ELF-1 (cell line): ENCODE measurements around the gene SDR42E2.
"Not testable (repeated sequence)": the region's sequence is repeated elsewhere in the genome, so short reads cannot be mapped to it uniquely, and the experiment has no call there.

Experiments used
- DNase-seq: peaks from one replicate; pipeline ENCODE4 v3.0.0-alpha.2; 2016; ENCODE audit warnings: low read depth, low spot score

Gene SDR42E2

DNA sequence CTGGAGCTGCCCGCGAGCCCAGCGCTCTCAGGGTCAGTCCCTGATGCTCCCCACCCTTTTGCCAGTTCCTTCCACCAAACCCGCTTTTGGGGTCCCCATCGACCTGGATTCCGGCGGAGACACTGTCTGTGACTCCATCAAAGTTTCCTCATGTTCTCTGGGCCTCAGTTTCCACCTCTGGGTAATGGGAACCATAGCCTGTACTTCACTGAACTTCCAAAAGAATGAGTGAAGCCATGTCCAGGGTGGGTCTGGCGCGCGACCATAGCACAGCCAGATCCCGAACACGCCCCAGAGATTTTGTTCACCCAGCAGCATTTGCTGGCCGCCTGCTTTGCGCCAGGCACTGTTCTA is 327 bp downstream of the SDR42E2 start:
- no peak for DNase-seq

DNA sequence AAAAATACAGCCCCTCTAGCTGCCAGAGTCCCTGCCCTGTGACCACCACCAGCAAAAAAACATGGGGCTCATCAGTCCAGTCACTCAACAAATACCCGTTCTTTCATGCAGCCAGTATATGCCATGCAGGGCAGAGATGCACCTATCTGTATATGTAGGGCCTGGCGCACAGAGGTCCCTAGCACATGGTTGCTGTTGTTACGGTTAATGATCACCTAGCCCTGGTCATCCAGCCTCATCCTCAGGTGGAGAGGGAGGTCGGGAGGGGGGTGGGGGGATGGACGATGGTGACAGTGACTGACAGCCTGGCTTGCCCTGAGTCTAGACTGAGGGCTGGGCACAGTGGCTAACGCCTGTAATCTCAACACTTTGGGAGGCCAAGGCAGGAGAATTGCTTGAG is 1.5 kb downstream of the SDR42E2 start:
- DNase-seq, result no peak

DNA sequence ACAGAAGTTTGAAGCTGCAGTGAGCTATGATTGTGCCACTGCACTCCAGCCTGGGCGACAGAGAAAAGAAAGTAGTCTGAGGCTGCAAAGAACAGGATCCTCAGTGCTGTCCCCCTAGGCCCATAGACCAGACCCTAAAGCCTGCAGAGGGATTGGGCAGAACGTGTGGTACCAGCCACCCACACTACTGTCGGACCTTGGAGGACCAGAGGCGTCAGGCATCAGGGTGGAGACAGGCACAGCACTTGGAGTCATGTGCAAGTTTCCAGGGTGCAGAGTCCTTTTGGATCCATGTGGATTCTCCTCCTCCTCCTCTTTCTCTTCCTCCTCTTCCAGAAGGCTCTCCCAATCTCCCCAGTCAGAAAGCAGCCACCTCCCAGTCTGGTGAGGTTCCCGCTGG is 2.2 kb downstream of the SDR42E2 start:
- no peak for DNase-seq

- no peak for DNase-seq
Observed at GRCh38 chr16:22165508-22166285, 3.4 kb downstream of the SDR42E2 start.

DNA sequence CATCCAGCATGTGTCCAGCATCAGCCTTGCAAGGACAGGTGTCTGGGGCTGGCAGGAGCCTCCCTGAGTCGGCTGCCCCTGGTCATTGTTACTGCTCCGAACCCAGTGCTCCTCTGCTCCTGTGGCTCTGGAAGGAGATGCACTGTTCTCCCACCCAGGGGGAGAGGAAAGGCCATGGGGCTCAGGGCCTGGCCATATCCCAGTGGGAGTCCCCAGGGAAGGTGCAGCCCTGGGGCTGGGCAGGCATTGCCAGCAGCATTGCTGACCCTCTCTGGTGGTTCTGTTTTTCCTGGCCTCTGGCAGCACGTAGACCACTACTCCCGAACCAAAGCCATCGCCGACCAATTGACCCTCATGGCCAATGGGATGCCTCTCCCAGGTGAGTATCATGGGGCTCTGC is 9.6 kb downstream of the SDR42E2 start:
- no peak for DNase-seq

DNA sequence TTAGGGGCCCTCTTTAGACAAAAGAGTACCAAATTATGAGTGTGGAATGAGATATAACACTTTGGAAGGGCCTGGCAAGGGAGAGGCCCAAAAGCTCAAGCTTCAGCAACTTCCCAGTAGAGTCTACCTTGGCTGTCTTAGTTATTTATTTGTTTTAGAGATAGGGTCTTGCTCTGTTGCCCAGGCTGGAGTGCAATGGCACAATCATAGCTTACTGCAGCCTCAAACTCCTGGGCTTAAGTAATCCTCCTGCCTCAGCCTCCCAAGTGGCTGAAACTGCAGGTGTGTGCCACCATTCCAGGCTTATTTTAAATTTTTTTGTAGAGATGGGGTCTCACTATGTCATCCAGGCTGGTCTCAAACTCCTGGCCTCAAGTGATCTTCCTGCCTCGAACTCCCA is 10.3 kb downstream of the SDR42E2 start:
- DNase-seq, result not testable (repeated sequence)

GRCh38 chr16:22174642-22175041 is 12.3 kb downstream of the SDR42E2 start:
- DNase-seq, result no peak

- no peak for DNase-seq
Observed at GRCh38 chr16:22177968-22178930, 15.9 kb downstream of the SDR42E2 start.

- no peak for DNase-seq
Observed at GRCh38 chr16:22181426-22181825, 19.1 kb downstream of the SDR42E2 start.

GRCh38 chr16:22181843-22182242 is 19.5 kb downstream of the SDR42E2 start:
- no peak for DNase-seq

- no peak for DNase-seq
Observed at GRCh38 chr16:22183335-22183734, 21.0 kb downstream of the SDR42E2 start.

- DNase-seq, result no peak
Observed at GRCh38 chr16:22183901-22184614, 21.8 kb downstream of the SDR42E2 start.

GRCh38 chr16:22184615-22184968 is 22.3 kb downstream of the SDR42E2 start:
- DNase-seq, result no peak

DNA sequence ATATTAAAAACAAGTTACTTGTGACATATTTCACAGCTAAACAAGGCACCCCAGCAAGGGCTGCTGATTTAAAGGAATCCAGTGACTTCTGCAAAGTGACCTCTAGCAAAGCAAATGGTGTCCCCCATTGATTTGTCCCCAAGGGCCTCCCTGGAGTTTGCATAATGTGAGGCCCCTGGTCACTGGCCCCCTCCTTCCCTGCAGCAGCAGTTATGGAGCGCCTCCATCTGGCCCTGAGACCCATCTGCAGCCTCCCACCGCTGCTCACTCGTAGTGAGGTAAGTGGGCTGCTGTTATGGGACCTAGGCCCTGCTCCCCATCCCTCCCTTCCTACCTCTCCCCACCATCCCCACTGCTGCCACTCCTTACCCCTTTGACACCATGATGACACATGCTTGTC is 24.2 kb downstream of the SDR42E2 start:
- no peak for DNase-seq

DNA sequence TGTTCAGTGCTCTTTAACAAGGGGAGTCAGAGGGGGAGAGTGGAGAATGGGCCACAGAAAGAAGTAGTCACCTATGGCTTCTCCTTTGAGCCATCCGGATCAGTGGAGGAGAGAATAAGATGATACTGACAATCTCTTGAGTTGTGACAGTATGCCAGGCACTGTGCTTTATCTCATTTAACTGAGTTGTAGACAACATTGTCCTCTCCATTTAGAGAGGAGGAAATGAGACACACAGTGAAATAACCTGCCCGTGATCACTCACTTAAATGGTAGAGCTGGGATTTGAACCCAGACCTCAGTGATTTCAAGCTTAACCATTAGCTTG is 25.9 kb downstream of the SDR42E2 start:
- no peak for DNase-seq

DNA sequence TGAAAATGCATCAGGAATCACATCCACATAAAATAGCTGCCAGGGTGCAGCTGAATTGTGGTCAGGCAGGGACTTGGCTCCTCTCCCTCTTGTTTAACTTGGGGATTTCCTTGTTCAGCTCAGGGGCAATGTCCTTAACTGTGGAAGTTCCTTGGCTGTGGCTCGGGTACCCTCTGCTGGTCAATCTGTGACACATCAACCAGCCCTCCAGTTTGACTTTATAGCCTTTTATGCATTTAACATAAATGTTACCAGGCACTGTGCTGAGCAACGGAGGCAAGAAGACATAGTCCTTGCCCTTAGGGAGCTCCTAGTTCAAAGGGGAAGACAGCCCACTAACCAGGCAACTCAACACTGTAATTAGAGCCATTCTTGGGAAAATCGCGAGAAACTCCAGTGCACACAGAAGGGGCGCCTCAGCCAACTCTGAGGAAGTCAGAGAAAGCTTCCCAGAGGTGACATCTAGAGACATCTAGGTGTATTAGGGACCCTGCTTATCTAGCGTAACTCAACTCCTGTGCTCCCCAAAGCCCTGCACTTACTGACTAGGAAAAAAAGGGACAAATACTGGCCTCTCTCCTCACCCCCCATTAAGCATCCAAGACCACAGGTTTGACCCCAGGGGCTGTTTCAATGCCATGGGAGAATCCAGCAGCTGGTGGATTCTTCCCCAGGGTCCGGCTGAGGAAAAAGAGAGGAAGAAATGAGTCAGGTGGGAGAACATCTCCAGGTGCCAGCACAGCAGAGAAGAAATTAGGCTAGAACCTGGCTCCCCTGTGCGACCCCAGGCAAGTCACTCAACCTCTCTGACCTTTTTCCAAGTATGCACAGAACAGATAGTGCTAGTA is 26.5 kb downstream of the SDR42E2 start:
- peak; percentile 82 for DNase-seq

DNA sequence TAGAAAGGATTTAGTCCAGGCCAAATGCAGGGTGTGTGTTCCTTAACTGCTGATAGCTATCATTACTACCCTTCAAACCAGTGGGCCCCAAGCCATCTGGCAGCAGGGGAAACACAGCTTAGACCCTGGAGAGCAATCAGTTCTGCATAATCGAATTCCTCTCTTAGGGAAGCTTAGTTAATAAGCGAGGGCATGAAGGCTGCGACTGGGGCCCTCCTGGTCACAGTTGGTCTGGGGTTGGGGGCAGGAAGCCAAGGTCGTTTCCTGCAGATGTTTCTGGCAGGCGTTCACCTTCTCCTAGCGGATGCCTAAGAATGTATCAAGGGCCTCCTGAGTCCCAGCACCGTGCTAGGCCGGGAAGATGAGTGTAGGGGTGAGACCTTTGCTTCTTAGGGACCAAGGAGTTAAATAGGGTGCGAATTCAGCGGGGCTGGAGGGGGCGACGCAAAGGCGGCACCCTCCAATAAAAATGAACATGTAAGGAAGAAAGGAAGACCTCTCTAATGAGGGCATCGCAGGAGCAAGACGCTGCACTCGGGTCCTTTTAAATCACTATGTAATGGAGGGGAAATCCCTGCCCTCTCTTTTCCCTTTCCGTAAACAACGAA is 27.3 kb downstream of the SDR42E2 start:
- no peak for DNase-seq

DNA sequence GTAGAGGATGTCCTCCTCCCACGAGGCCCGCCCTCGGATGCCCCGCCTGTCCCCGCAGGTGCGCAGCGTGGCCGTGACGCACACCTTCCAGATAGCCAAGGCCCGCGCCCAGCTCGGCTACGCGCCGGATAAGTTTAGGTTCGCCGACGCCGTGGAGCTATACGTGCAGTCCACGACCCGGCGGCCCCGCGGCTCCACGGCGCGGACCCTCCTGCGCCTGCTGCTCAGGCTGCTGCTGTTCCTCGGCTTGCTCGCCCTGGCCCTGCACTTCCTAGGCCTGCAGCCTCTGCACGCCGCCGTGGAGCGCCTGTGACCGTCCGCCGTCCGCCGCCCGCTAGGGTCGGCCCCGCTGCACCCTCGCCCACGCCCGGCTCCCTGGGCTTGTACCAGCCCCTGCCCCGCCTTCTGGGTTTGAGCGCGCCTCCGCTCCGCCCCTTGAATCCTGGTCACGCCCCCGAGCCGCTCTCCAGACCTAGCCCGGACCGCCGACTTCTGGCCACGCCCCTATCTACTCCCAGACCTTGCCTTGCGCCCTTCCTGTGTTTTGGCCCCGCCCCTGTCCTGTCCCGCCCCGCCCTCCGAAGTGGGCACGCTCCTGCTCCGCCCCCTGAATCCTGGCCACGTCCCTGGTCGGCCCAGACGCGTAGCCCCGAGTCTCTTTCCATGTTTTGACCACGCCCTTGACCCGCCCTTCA is 27.9 kb downstream of the SDR42E2 start:
- DNase-seq, result no peak

DNA sequence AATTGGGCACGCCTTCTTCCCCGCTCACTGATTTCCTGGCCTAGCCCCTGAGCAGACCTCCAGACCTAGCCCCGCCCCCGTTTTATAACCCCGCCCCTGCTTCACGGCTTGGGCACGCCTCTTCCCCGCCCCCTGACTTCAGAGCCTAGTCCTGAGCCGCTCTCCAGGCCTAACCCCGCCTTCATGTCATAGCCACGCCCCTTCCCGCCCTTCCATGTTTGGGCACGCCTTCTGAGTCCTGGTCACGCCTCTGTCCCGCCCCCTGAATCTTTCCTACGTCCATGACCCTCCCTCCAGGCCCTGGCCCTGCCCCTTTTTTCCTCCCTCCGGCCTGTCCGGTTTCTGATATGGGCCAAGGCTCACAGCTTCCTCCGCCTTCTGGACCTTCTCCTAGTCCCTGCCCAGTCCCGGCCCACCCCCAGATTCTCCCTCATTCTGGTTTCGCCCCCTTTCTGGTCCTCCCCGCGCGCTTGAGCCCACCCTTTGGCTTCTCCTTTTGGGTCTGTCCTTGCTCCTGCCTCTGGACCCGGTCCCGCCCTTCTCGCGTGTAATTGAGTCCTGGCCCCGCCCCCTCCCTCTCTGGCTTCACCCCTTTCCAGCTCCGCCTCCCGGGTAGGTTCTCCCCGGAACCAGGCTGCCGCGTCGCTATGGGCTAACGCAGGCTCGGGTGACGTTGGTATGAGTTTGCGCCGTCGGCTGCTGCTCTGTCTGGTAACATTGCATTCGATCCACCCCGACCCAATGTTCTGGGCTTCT is 28.6 kb downstream of the SDR42E2 start:
- DNase-seq, result peak; percentile 100
